SK-N-SH treated with all-trans-retinoic acid at 6 μM for 48 hours (cell line): Measurements from ENCODE around the gene TMEM14C.

Source experiments
- ATAC-seq: fragments of 200-7000 bp; cut with Tn5 transposase; 3 replicates; pipeline ENCODE4 v1.9.1; 2020; ENCODE audit warnings: mild to moderate bottlenecking, moderate library complexity
- ARNTL ChIP-seq: fragments of 450-650 bp; formaldehyde crosslinking; IDR thresholded peaks from 2 replicates; pipeline ENCODE4 v1.5.0; 2020; ENCODE audit warnings: low read depth, mild to moderate bottlenecking, moderate library complexity, borderline replicate concordance
- BACH2 ChIP-seq: fragments of 250-450 bp; sonication (Bioruptor Pico); IDR thresholded peaks from 2 replicates; pipeline ENCODE4 v1.9.0; 2021; ENCODE audit warnings: mild to moderate bottlenecking, borderline replicate concordance
- CSDC2 ChIP-seq: fragments of 250-450 bp; sonication (Bioruptor Pico); IDR thresholded peaks from 2 replicates; pipeline ENCODE4 v1.5.0; 2020; ENCODE audit warnings: mild to moderate bottlenecking, moderate library complexity
- ESRRG ChIP-seq: fragments of 250-450 bp; sonication (Bioruptor Pico); IDR thresholded peaks from 2 replicates; pipeline ENCODE4 v1.6.1; 2021; ENCODE audit warnings: mild to moderate bottlenecking
- GLIS3 ChIP-seq: fragments of 250-450 bp; sonication (Bioruptor Pico); IDR thresholded peaks from 2 replicates; pipeline ENCODE4 v1.5.0; 2020; ENCODE audit warnings: mild to moderate bottlenecking, moderate library complexity
- ISL1 ChIP-seq: fragments of 250-450 bp; sonication (Bioruptor Pico); IDR thresholded peaks from 2 replicates; pipeline ENCODE4 v2.1.2; 2022; ENCODE audit warnings: mild to moderate bottlenecking, moderate library complexity
- OSR1 ChIP-seq: fragments of 250-450 bp; sonication (Bioruptor Pico); IDR thresholded peaks from 2 replicates; pipeline ENCODE4 v1.8.0; 2022; ENCODE audit warnings: moderate library complexity, mild to moderate bottlenecking, inconsistent platforms
- PPARA ChIP-seq: fragments of 250-450 bp; sonication (Bioruptor Pico); IDR thresholded peaks from 2 replicates; pipeline ENCODE4 v1.5.0; 2020; ENCODE audit warnings: mild to moderate bottlenecking, borderline replicate concordance
- RARB ChIP-seq: fragments of 250-450 bp; sonication (Bioruptor Pico); IDR thresholded peaks from 2 replicates; pipeline ENCODE4 v1.8.0; 2021; ENCODE audit warnings: mild to moderate bottlenecking, moderate library complexity
- SNAI2 ChIP-seq: fragments of 250-450 bp; sonication (Bioruptor Pico); IDR thresholded peaks from 2 replicates; pipeline ENCODE4 v1.5.0; 2020; ENCODE audit warnings: mild to moderate bottlenecking, moderate library complexity
- TCF4 ChIP-seq: fragments of 250-450 bp; sonication (Bioruptor Pico); IDR thresholded peaks from 2 replicates; pipeline ENCODE4 v1.8.0; 2021; ENCODE audit warnings: mild to moderate bottlenecking, moderate library complexity, borderline replicate concordance
- TOX ChIP-seq: fragments of 250-450 bp; sonication (Bioruptor Pico); IDR thresholded peaks from 2 replicates; pipeline ENCODE4 v1.8.0; 2021; ENCODE audit warnings: mild to moderate bottlenecking, moderate library complexity, borderline replicate concordance
- ZC3H10 ChIP-seq: fragments of 250-450 bp; sonication (Bioruptor Pico); IDR thresholded peaks from 2 replicates; pipeline ENCODE4 v1.5.1; 2021; ENCODE audit warnings: mild to moderate bottlenecking, moderate library complexity
- ZFP3 ChIP-seq: fragments of 250-450 bp; sonication (Bioruptor Pico); IDR thresholded peaks from 2 replicates; pipeline ENCODE4 v1.5.0; 2020; ENCODE audit warnings: mild to moderate bottlenecking, moderate library complexity
- ZFP30 ChIP-seq: fragments of 450-650 bp; formaldehyde crosslinking; IDR thresholded peaks from 2 replicates; pipeline ENCODE4 v1.5.0; 2022; ENCODE audit warnings: mild to moderate bottlenecking, moderate library complexity
- ZNF565 ChIP-seq: fragments of 450-650 bp; formaldehyde crosslinking; conservative IDR thresholded peaks from 2 replicates; pipeline ENCODE4 v1.5.0; 2020; ENCODE audit warnings: low read depth, mild to moderate bottlenecking, moderate library complexity
- ZNF70 ChIP-seq: fragments of 450-650 bp; formaldehyde crosslinking; IDR thresholded peaks from 2 replicates; pipeline ENCODE4 v1.5.0; 2020; ENCODE audit warnings: mild to moderate bottlenecking, moderate library complexity
- ZNF8 ChIP-seq: fragments of 450-650 bp; formaldehyde crosslinking; IDR thresholded peaks from 2 replicates; pipeline ENCODE4 v1.5.0; 2020; ENCODE audit warnings: mild to moderate bottlenecking, moderate library complexity
- TF ChIP-seq, protein P1 (sequence below): fragments of 250-450 bp; sonication (Bioruptor Pico); IDR thresholded peaks from 2 replicates; pipeline ENCODE4 v1.5.1; 2020; ENCODE audit warnings: low read depth, mild to moderate bottlenecking, moderate library complexity
- TF ChIP-seq, protein P2 (sequence below): fragments of 250-450 bp; sonication (Bioruptor Pico); IDR thresholded peaks from 2 replicates; pipeline ENCODE4 v1.8.0; 2020; ENCODE audit warnings: mild to moderate bottlenecking, moderate library complexity, borderline replicate concordance
- TF ChIP-seq, protein P3 (sequence below): fragments of 250-450 bp; sonication (Bioruptor Pico); IDR thresholded peaks from 2 replicates; pipeline ENCODE4 v1.5.0; 2020; ENCODE audit warnings: mild to moderate bottlenecking, moderate library complexity
- TF ChIP-seq, protein P4 (sequence below): fragments of 250-450 bp; sonication (Bioruptor Pico); IDR thresholded peaks from 2 replicates; pipeline ENCODE4 v1.8.0; 2021; ENCODE audit warnings: low read depth, mild to moderate bottlenecking, moderate library complexity, borderline replicate concordance

The TMEM14C gene

DNA sequence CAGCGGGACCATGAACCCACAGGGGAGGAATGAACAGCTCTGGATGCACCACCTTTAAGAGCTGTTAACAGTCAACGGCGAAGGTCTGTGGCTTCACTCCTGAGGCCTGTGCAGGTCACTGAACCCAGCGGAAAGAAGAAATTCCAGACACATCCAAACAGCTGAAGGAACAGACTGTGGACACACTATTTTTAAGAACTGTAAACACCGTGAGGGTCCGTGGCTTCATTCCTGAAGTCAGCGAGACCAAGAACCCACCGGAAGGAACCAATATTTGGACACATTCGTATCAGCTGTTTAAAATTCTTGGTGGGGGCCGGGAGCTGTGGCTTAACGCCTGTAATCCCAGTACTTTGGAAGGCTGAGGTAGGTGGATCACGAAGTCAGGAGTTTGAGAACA lies 19.4 kb downstream of the TMEM14C start:
- TF ChIP-seq, protein P1, sequence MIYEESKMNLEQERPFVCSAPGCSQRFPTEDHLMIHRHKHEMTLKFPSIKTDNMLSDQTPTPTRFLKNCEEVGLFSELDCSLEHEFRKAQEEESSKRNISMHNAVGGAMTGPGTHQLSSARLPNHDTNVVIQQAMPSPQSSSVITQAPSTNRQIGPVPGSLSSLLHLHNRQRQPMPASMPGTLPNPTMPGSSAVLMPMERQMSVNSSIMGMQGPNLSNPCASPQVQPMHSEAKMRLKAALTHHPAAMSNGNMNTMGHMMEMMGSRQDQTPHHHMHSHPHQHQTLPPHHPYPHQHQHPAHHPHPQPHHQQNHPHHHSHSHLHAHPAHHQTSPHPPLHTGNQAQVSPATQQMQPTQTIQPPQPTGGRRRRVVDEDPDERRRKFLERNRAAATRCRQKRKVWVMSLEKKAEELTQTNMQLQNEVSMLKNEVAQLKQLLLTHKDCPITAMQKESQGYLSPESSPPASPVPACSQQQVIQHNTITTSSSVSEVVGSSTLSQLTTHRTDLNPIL, result no peak
- TF ChIP-seq TCF4 (CRISPR knock-in tag) (no peak), ZNF565 (CRISPR knock-in tag) (no peak), ZNF70 (no peak), OSR1 (CRISPR knock-in tag) (no peak), ARNTL (CRISPR knock-in tag) (no peak), ZFP3 (no peak), PPARA (CRISPR knock-in tag) (no peak), SNAI2 (CRISPR knock-in tag) (no peak), ESRRG (CRISPR knock-in tag) (no peak), ZNF8 (CRISPR knock-in tag) (no peak), BACH2 (CRISPR knock-in tag) (no peak), ZC3H10 (CRISPR knock-in tag) (no peak), GLIS3 (CRISPR knock-in tag) (no peak)
- TF ChIP-seq, protein P2, sequence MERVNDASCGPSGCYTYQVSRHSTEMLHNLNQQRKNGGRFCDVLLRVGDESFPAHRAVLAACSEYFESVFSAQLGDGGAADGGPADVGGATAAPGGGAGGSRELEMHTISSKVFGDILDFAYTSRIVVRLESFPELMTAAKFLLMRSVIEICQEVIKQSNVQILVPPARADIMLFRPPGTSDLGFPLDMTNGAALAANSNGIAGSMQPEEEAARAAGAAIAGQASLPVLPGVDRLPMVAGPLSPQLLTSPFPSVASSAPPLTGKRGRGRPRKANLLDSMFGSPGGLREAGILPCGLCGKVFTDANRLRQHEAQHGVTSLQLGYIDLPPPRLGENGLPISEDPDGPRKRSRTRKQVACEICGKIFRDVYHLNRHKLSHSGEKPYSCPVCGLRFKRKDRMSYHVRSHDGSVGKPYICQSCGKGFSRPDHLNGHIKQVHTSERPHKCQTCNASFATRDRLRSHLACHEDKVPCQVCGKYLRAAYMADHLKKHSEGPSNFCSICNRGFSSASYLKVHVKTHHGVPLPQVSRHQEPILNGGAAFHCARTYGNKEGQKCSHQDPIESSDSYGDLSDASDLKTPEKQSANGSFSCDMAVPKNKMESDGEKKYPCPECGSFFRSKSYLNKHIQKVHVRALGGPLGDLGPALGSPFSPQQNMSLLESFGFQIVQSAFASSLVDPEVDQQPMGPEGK, result no peak
- TF ChIP-seq, protein P3, sequence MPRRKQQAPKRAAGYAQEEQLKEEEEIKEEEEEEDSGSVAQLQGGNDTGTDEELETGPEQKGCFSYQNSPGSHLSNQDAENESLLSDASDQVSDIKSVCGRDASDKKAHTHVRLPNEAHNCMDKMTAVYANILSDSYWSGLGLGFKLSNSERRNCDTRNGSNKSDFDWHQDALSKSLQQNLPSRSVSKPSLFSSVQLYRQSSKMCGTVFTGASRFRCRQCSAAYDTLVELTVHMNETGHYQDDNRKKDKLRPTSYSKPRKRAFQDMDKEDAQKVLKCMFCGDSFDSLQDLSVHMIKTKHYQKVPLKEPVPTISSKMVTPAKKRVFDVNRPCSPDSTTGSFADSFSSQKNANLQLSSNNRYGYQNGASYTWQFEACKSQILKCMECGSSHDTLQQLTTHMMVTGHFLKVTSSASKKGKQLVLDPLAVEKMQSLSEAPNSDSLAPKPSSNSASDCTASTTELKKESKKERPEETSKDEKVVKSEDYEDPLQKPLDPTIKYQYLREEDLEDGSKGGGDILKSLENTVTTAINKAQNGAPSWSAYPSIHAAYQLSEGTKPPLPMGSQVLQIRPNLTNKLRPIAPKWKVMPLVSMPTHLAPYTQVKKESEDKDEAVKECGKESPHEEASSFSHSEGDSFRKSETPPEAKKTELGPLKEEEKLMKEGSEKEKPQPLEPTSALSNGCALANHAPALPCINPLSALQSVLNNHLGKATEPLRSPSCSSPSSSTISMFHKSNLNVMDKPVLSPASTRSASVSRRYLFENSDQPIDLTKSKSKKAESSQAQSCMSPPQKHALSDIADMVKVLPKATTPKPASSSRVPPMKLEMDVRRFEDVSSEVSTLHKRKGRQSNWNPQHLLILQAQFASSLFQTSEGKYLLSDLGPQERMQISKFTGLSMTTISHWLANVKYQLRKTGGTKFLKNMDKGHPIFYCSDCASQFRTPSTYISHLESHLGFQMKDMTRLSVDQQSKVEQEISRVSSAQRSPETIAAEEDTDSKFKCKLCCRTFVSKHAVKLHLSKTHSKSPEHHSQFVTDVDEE (CRISPR knock-in tag), result no peak
- TF ChIP-seq, protein P4, sequence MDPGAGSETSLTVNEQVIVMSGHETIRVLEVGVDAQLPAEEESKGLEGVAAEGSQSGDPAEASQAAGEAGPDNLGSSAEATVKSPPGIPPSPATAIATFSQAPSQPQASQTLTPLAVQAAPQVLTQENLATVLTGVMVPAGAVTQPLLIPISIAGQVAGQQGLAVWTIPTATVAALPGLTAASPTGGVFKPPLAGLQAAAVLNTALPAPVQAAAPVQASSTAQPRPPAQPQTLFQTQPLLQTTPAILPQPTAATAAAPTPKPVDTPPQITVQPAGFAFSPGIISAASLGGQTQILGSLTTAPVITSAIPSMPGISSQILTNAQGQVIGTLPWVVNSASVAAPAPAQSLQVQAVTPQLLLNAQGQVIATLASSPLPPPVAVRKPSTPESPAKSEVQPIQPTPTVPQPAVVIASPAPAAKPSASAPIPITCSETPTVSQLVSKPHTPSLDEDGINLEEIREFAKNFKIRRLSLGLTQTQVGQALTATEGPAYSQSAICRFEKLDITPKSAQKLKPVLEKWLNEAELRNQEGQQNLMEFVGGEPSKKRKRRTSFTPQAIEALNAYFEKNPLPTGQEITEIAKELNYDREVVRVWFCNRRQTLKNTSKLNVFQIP, result no peak
- ATAC-seq, result no peak

DNA sequence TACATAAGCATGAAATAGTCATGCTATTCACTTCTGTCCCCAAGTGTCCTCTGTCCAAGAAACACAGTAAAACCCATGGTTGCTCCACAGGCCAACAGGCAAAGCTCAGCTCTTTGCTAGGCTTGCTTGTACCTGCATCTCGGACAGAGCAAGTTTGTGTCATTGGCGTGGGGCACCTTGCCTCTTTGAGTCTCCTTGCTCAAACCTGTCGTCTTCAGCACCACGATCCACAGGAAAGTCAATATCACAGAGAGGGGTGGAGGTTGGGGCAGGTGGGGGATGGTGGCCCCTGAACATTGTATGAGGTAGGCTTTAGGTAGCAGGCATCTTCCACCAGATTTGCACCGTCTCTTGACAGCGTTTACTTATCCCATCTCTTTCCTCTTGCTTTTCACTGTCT lies 20.6 kb downstream of the TMEM14C start:
- no peak for TF ChIP-seq TCF4 (CRISPR knock-in tag)
- TF ChIP-seq, protein P4, result no peak
- TF ChIP-seq ZNF565 (CRISPR knock-in tag), result no peak
- no peak for TF ChIP-seq OSR1 (CRISPR knock-in tag)
- no peak for TF ChIP-seq ZC3H10 (CRISPR knock-in tag)
- no peak for TF ChIP-seq BACH2 (CRISPR knock-in tag)
- no peak for TF ChIP-seq ZNF70
- TF ChIP-seq ISL1 (CRISPR knock-in tag), result no peak
- no peak for TF ChIP-seq ZFP3
- no peak for TF ChIP-seq ZFP30 (CRISPR knock-in tag)
- TF ChIP-seq SNAI2 (CRISPR knock-in tag), result no peak
- TF ChIP-seq ESRRG (CRISPR knock-in tag), result no peak
- no peak for TF ChIP-seq ZNF8 (CRISPR knock-in tag)
- no peak for TF ChIP-seq RARB (CRISPR knock-in tag)
- no peak for TF ChIP-seq GLIS3 (CRISPR knock-in tag)
- no peak for TF ChIP-seq CSDC2 (CRISPR knock-in tag)
- no peak for TF ChIP-seq ARNTL (CRISPR knock-in tag)
- TF ChIP-seq, protein P1, result no peak
- no peak for TF ChIP-seq TOX
- TF ChIP-seq, all 23 proteins: peak for 0
- ATAC-seq, result no peak
